ENCODE data around the gene ZBTB17.

DNA sequence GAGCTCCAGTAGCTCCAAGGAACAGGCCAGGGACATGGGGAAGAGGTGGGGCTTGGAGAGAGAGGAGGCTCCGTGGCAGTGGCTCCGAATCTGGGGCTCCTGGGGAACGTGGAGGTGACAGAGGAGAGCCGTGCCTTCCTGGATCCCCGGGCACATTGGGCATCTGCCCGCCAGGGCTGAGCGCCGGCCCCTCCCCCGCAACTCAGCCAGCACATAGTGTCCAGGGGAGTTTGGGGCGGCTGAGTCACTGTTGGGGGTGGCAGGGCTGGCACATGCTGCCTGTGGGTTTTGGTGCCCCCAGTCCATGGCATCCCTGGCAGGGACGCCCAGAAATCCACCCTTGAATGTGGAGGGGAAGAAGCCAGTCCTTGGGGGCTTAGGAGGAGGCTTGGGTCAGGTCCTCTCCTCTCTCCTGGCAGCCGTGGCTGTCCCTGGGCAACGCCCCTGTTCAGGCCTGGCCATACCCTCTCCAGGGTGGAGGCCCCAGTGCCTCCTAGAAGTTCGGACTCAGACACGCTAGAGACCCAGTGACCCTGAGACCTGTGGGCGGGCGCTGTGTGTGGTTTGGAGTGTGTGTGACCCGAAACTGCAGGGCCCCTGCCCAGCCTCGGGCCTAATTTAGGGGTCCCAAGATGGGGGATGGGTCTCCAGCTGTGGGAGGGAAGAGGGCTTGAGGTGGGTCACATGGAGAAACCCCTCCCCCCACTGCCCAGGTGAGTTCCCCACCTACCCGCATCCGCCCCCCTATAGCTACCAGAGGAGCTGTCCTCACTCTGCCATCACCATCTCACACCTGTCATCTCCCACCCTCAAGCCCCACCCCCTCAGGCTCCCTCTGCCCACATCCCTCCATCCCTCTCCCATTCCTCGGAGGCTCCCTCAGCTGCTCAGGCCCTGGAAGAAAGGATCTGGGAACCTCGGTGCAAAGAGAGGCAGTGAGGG, 40.3 kb upstream of the ZBTB17 start:
- peak; percentile 36 to 67 (median 54) for TF ChIP-seq POLR2AphosphoS5 (IDR thresholded peaks at IDR 0.05)
- TF ChIP-seq, protein P1, sequence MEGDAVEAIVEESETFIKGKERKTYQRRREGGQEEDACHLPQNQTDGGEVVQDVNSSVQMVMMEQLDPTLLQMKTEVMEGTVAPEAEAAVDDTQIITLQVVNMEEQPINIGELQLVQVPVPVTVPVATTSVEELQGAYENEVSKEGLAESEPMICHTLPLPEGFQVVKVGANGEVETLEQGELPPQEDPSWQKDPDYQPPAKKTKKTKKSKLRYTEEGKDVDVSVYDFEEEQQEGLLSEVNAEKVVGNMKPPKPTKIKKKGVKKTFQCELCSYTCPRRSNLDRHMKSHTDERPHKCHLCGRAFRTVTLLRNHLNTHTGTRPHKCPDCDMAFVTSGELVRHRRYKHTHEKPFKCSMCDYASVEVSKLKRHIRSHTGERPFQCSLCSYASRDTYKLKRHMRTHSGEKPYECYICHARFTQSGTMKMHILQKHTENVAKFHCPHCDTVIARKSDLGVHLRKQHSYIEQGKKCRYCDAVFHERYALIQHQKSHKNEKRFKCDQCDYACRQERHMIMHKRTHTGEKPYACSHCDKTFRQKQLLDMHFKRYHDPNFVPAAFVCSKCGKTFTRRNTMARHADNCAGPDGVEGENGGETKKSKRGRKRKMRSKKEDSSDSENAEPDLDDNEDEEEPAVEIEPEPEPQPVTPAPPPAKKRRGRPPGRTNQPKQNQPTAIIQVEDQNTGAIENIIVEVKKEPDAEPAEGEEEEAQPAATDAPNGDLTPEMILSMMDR (IDR thresholded peaks at IDR 0.05), result no peak

Measured in transverse colon (tissue), 4 donors.